HG02759 (cell line): Measurements from ENCODE around the gene TNFRSF18.

ENCODE experiments used
- ATAC-seq: cut with Tn5 transposase; IDR thresholded peaks from one replicate; pipeline ENCODE4 v1.9.1; 2021; ENCODE audit warnings: mild to moderate bottlenecking, moderate library complexity; ENCODE audit not compliant: unreplicated experiment

Gene TNFRSF18

DNA sequence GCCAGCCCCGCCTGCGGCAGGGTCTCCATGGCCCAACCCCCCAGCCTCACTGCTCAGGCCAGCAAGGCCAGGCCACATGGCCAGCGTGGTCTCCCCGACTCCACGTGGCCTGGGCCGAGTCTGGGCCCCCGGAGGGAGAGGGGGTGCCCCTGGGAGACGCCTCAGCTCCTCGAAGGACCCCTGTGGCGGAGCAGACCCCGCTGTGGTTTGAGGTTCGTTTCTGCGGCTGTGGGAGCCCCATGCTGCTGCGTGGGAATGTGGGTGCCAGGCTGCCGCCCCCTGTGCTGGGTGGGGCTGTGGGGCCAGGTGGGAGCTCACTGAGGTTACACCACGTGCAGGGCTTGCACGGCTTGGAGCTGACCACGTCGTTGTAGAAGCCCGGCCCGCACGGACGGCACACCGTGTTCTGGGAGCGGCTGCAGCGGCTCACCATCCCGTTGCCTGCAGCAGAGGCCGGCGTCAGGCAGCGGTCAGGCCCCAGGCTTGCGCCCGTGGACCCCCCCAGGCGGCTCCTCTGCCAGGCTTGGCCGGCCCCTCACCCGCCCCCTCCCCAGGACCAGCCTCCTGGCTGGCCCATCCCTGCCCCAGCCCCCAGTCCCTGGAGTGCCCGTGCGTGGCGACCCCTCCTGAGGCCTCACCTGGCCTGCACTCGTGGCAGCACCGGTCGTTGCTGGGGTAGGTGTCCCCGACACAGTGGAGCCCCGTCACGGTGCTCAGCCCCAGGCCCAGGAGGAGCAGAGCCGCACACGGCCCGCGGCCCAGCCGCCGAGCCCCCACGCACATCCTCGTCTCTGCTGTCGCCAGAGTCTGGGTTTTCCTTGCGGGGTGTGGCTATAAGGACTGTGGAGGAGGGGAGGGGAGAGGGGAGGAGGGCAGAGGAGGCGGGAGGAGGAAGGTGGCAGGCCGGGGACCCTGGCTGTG lies 7.2 kb upstream of the TNFRSF18 start, which contains the start of gene TNFRSF4:
Gene TNFRSF4, minus strand, starts transcription at position 809 of the 921 bp plus-strand sequence. Its CDS starts 26 bp downstream, at position 783.
- no peak for ATAC-seq

DNA sequence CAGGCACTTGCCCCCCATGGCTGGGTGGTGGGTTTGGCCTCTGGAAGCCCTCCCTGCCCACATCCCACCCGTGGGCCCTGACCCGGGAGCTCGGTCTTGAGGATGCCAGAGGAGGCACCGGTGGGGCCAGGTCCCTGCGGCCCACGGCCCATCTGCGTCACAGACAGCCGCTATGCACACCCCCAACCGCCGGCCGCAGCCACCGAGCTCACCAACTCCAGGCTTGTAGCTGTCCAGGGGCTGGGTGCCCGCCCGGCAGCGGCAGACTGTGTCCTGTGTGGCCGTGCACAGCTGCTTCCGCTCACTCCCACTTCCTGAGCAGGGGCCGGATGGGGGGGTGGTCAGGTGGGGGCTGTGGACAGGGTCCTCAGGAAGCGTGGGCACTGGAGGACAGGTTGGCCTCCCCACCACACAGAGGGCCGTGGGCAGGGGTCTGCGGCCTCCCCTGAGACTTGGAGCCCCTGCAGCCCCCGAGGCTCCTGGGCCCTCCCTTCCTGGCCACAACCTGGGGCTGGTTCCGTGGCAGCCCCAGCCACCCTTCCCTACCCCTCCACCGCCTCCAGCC lies 6.5 kb upstream of the TNFRSF18 start:
- no peak for ATAC-seq

DNA sequence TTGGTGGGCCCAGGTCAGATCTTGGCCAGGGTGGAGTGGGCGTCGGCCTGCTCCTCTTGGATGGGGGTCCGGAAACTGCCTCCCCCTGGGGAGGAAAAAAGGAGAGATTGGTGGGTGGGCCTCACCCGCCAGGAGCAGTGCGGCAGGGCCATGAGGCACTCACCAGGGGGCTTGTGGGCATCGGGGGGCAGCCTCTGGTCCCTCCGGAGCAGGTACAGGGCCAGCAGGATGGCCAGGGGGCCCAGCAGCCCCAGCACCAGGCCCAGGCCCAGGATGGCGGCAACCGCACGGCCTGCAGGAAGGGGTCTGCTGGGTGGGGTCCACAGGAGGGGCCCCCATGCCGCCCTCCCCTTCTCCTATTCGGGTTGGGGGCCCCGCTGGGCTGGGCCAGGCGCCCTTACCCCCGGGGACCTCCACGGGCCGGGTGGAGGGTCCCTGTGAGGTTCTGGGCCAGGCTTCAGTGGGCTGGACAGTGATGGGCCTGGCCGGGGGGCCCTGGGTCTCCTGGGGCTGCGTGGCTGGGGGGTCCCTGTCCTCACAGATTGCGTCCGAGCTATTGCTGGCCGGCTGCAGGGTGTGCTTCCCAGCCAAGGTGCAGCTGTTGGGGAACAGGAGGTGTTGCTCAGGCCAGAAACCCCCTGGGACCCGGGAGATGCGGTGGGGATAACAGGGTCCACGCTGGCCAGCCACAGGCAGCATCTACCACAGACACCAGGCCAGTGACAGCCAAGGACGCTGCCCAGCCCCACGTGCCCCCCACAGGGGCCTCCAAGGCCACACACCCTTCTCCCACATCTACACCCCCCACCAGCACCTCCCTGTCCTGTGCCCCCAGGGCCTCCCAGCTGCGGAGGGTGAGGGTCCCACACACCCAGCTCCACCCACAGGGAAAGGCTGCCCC lies 5.4 kb upstream of the TNFRSF18 start:
- ATAC-seq = no peak

DNA sequence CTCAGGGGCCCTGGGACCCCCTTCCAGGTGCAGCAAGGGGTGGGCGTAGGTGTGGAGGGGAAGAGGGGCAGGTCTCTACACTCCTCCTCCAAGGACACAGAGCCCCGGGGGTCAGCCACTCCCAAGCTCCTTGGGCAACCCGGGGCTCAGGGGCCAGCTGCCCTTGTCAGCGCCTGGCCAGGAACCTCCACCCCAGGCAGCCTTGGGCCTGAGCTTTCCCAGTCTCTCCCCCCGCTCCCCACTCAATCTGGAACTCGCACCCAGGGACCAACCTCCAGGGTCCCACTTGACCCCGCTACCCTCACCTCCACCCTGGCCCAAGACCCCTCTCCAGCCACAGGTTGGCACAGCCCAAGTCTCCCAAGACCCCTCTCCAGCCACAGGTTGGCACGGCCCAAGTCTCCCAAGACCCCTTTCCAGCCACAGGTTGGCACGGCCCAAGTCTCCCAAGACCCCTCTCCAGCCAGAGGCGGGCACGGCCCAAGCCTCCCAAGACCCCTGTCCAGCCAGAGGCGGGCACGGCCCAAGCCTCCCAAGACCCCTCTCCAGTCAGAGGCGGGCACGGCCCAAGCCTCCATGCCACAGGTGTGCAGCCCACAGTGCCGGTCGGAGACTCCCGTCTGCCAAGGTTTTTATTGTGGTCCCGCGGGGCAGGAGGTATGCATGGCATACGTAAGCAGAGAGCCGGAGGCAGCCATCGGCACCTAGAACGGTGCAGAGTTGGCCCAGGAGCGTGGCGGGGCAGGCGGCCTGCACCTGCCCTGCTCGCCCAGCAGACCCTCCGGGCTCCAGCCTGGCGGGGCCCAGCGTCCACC lies 4.5 kb upstream of the TNFRSF18 start:
- no peak for ATAC-seq

DNA sequence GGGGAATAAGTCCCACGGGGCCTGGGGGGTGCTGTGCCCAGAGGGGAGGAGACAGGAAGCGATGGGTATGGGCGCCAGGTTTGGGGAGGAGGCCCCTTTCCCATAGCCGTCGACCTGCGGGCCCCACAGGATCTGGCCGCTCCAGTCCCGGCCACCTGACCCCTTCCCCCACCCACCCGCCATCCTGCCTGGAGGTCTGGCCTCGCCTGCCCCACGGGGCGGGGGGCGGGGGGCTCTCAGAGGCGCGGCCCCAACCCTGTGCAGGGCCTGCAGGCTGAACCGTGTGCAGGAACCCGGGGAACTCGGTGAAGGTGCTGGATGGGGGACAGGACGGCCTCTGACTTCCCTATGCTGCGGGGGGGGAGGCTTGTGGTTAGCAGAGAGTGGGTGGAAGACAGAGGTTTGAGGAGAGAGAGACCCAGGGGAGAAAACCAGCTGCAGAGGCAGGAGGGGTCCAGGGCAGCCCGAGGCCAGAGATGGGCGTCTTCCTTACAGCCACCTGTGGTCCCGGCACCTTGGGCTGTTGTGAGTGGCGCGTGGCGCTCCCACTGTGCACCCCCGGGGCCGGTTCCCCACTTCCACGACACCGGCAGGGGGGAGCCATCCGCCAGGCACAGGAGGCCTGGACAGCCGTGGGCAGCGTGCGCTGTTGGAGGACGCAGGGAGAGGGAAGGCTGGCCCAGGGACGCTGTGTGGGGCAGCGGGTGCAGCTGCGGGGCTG lies 2.5 kb upstream of the TNFRSF18 start:
- ATAC-seq = no peak

DNA sequence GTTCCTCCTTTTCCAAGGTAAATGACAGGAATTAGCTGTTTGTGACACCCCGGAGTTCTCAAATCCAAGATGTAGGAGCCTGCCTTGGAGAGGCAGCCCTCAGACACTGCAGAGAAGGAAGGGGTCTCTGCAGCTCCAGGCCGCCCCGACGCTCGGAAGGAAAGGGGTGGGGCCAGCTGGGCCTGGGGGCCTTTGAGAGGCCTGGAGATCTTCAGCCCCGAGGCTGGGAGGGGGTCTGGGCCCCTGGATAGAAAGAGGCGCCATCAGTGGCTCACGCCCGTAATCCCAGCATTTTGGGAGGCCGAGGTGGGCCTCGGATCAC lies 1.1 kb upstream of the TNFRSF18 start:
- no peak for ATAC-seq

DNA sequence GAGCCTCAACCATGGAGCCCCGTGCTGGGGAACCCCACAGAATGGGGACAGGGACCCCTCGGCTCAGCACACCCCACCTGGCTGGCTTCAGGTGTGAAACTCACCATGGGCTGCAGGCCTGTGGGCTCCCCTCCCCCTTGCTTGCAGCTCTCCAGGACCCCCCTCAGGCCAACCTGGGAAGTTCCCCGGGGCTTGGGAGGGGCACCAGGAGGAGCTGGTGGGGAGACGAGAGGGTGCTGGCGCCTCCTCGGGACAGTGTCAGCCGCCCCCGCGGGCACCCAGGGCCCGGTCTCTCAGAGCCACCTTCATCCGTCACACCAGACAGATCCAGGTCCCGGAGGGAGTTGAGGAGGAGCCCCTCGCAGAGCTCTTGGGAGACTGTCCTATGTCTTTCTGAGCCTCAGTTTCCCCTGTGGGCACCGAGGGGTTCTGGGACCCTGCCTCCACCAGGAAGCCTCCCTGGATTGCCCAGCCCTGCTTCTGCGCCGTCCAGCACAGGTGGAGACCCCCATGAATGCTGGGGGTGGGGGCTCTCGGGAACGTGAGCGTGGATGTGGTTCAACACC lies 657 bp upstream of the TNFRSF18 start:
- ATAC-seq = no peak

DNA sequence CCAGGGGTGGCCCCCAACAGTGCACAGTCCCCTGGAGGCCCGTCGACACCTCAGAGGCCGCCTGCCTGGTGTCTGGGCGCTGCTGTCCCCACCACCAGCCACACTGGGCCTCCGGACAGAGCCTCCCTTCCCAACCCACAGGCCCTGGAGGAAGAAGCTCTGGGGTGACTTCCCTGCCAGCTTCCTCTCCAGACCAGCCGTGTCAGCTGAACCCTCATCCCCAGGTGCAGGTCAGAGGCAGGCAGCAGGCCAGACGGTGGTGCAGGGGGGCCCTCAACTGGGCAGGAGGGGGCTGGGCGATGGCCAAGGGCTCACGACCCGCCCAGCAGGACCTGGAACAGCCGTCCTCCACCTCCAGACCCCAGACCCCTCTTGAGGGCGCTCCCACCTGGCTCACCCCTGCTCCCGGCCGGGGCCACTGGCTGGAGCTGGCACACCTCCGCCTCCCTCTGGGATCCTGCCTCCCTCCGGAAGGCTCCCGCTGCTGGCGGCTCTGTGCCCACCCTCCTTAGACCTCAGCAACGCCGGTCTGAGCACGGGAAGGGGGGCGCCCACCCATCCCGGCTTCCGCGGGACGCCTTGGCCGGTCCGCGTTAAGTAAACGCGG lies 520 bp downstream of the TNFRSF18 start:
- ATAC-seq = no peak

DNA sequence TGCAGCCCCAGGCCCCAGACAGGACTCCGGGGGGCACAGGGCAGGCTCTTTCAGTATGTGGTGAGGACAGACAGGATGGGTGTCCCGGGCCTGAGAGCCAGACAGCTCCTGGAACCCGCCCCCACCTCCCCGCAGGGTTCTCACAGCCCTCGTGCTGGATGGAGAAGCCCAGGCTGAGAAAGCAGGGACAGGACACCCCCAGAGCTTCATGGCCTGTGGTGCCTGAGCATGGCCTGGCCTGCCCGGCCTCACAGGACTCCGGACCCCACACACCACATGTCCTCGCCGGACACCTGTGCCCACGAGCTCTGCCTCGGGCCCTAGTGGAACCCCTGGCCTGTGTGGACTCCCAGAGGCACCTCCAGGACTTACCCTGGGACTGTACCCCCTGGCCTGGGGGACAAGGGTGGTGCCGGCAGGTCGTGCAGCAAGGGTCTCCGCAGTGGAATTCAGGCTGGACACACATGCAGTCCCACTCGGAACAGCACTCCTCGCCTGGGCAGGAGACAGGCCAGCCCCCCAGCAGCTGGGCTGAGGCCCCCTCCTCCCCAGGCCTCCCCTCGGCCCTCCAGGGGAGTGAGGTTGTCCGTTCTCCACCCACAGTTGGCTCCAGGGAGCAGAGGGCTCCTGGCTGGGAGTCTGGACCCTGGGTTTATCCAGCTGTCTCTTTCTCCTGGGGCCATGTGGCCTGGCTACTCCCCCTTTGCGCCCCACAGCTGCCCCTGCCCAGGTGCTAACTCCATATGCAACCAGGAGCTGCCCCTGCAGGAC lies 1.2 kb downstream of the TNFRSF18 start:
- no peak for ATAC-seq

DNA sequence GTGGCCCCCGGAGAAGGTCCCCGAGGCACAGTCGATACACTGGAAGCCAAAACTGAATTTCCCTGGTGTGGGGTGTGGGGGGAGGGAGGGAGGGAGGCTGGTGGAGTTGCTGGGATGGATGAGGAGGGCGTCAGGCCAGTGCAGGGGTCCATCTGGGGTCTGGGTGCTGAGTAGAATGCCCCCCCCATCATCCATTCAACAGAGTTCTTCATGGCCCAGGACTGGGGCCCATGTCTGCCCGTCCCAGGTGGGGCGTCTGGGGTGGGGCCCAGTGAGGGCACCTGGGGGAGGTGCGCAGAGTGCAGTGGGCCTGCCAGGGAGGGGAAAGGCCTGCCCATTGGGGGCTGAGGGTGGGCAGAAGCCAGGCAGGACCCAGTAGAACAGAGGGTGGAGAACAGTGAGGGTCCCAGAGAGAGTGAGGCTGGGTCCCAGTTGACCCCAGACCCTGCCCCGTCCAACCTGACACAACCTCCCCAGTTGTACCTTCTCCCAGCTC lies 1.9 kb downstream of the TNFRSF18 start:
- no peak for ATAC-seq

DNA sequence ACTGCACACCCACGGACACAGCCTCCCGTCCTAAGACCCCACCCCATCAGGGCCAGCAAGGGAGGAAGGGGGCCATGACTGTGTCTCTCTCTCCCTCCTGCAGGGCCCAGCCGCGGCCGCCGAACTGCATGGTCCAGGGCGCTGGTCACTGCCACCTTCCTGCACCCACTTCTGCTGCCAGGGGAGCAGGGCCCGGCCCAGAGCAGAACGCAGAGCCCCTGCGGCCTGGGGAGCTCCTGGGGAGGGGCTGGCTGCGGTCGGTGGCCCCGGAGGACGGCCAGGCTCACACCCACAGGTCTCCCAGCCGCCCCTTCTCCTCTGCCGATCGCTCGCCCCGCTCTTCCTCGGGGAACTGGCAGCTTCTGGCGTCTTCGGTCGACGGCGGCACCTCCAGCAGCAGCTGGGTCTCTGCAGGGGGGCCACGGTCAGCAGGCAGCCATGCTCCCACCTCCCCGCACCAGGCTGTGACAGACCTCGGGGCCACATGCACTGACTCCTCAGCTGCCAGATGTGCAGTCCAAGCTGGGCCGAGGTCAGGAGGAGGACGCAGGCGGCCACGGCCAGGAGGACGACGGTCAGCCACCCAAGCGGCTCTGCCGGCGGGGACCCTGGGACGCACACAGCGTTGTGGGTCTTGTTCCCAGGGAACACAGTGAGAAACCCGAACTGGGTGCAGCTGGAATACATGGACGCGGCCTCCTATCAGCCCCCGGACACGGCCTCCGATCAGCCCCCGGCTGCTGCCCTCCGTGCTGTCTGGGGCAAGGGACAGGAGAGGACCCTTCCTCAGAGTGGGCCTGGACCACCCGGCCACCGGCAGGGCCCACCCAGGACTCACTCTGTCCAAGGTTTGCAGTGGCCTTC lies 2.6 kb downstream of the TNFRSF18 start:
- ATAC-seq = no peak

DNA sequence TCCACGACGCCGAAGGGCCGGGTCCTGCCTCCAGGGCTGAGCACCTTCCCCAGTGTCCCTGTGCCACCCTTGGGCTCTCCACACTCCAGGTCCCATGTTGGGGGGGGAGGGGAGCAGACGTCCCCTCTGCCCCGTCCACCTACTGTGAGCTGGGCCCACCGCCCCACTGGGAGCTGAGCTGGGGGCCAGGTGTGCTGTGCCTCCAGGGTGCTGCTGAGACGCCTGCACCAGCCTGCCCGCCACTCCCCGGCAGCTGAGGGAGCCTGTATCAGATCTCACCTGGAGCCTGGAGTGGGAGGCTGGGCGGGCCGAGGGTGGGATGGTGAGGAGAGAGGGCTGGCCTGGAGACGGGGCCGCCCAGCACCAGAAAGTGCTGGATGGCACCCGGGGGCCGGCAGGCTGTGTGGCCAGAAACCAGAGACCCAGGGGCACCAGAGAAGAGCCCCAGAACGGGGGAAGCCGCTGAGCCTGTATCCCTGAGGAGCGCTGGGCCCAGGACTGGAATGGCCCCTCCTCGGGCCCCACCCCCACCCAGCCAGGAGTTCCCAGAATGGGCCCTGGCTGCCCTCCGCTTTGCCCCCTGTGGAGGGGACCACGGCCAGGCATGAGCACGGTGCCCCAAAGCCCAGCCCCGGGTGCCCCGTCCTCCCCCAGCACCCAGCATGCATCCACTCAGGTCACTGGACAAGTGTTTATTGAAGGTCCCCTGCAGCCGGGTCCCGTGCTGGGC lies 3.4 kb downstream of the TNFRSF18 start:
- ATAC-seq = no peak

DNA sequence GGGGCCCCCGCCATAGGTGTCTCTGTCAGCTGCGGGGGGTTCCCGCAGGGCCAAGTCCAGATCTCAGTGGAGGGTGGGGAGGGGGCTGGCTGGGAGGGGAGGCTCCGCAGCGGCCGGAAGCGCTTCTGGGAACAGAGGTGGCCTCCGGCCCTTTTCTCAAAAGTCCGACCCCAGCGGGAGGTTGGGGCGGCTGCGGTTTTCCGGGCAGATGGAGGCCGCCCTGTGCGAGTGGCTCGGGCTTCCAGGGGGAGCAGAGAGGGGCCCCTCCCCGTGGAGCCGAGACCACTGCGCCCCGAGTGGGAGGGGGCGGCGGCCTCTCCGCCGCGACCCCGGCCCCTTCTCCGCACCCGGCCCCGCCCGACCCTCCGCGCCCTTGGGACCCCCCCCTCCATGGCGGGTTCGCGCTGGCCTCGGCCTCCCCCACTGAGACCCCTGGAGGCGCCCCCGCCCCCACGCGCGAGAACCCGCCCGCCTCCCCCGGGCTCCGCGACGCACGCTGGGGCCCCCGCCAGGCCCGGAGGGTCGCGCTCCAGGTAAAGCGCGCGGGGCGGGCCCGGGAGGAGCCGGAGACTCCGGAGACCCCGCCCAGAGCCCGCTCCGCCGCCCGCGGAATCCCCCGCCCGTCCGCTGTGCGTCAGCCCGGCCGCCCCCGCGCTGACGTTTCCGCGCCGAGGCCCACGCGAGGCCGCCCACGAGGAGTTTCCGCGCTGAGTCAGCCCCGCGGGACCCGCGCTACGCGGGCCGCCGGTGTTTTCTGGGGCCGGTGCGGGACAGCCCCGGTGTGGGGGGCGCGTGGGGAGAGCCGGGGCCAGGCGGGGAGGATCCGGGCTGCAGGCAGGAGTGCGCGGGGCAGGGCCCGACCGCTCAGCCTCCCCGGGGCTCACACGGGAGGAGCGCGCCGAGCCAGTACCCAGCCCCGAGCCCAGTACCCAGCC lies 5.2 kb downstream of the TNFRSF18 start:
- peak; percentile 50 for ATAC-seq

DNA sequence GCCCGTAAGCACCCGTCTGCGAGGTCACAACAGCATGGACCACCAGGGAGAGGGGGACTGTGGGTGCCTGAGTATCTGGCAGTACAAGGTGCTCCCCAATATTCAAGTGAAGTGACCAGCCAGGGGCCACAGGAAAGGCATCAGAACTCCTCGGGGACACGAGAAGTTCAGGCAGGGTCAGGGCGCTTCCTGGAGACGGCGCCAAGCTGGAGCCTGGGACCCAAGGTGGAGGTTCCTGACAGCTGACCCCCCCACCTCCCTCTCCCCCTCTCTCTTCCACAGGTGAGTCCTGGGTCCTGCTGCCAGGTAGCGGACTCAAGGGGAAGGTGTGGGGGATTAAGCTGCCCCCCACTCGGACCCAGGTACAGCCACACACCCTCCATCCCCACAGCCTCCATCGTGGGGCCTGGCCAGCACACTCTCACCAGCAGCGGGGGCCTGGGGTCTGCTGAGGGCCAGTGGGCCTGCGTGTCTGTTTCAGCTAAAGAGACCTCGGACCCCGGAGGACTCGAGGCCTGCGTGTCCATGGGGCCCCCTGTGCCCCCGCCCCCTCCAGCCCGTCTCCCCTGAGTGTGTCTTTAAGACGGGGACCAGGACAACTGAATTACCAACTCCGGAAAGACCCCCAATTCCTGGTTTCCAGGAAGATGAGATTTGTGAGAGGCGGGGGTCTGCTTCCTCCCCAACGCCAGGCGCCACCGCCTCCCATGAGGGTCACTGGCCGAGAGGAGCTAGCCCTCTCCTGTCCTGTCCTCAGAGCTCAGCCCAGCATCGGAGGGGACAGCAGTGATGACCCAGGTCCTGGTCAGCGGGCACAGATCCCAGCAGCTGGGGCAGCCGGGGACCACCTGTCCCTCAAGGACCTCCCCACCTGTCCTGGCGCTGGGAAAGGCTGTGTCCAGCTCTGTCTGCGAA lies 6.2 kb downstream of the TNFRSF18 start:
- no peak for ATAC-seq
